ENCODE measurements around the gene RNF4.

Gene RNF4

GRCh38 chr4:2516635-2517034 is 47.7 kb downstream of the RNF4 start:
- no peak overlapping the region for H4K8ac ChIP-seq (ENCODE audit: low read depth, low read length)
- no peak overlapping the region for H3K4me2 ChIP-seq (ENCODE audit: low read length)
- no peak overlapping the region for H4K12ac ChIP-seq (ENCODE audit: low read depth, low read length)
- H3K9ac ChIP-seq (ENCODE audit: low read length) = no peak overlapping the region
- H3K79me2 ChIP-seq (ENCODE audit: control insufficient read depth, insufficient read depth, low read length, poor library complexity) = no peaks in the 10 kb centered on the region
- WGBS (ENCODE audit: extremely low coverage, insufficient coverage, insufficient read length) = no CpG with 5 or more reads among the region's 2 CpGs
- H2AFZ ChIP-seq (ENCODE audit: insufficient read depth, low read length, poor library complexity) = no peak overlapping the region
- no peak overlapping the region for H2BK120ac ChIP-seq (ENCODE audit: insufficient read depth, low read length, poor library complexity)
- no peak for DNase-seq
- no peak overlapping the region for H3K4me3 ChIP-seq (ENCODE audit: low read depth, low read length)
- H3K23ac ChIP-seq (ENCODE audit: low read length) = no peak overlapping the region
- no peak overlapping the region for H2BK5ac ChIP-seq (ENCODE audit: low read depth, low read length, poor library complexity)
- H3K9me3 ChIP-seq (ENCODE audit: insufficient read depth, low read depth, low read length) = no peaks in the 10 kb centered on the region
- no peak overlapping the region for H3K14ac ChIP-seq (ENCODE audit: low read length)
- no peaks in the 10 kb centered on the region for H3K4me1 ChIP-seq (ENCODE audit: control insufficient read depth in 1 of 2, insufficient read depth in 2 of 2, low read length in 2 of 2)
- peaks cover 41 to 45% of the 10 kb centered on the region in 2 experiments for H3K36me3 ChIP-seq (ENCODE audit: control insufficient read depth in 1 of 2, insufficient read depth in 2 of 2, low read length in 2 of 2)
- H3K79me1 ChIP-seq (ENCODE audit: low read length) = no peaks in the 10 kb centered on the region
- H2BK12ac ChIP-seq (ENCODE audit: low read length) = no peak overlapping the region
- H2AK5ac ChIP-seq (ENCODE audit: low read length) = no peak overlapping the region
- H3K18ac ChIP-seq (ENCODE audit: low read length) = no peak overlapping the region
- H3K4ac ChIP-seq (ENCODE audit: low read depth, low read length) = no peak overlapping the region
- H4K91ac ChIP-seq (ENCODE audit: low read depth, low read length) = no peak overlapping the region
- H3K27me3 ChIP-seq (ENCODE audit: insufficient read depth, low read length) = no peaks in the 10 kb centered on the region
- no peak overlapping the region for H3K27ac ChIP-seq (ENCODE audit: low read depth, low read length)

- Histone ChIP-seq H3K79me2 (ENCODE audit: control insufficient read depth, insufficient read depth, low read length, poor library complexity) (no peaks in the 10 kb centered on the region), H3K27ac (ENCODE audit: low read depth, low read length) (no peak overlapping the region), H3K4me1 (ENCODE audit: control insufficient read depth in 1 of 2, insufficient read depth in 2 of 2, low read length in 2 of 2) (no peaks in the 10 kb centered on the region), H2BK12ac (ENCODE audit: low read length) (no peak overlapping the region), H3K9ac (ENCODE audit: low read length) (no peak overlapping the region), H3K14ac (ENCODE audit: low read length) (no peak overlapping the region), H3K27me3 (ENCODE audit: insufficient read depth, low read length) (no peaks in the 10 kb centered on the region), H2BK120ac (ENCODE audit: insufficient read depth, low read length, poor library complexity) (no peak overlapping the region), H3K4me3 (ENCODE audit: low read depth, low read length) (no peak overlapping the region), H2BK5ac (ENCODE audit: low read depth, low read length, poor library complexity) (no peak overlapping the region), H3K36me3 (ENCODE audit: control insufficient read depth in 1 of 2, insufficient read depth in 2 of 2, low read length in 2 of 2) (no peaks in the 10 kb centered on the region), H2AK5ac (ENCODE audit: low read length) (no peak overlapping the region), H3K79me1 (ENCODE audit: low read length) (no peaks in the 10 kb centered on the region), H4K12ac (ENCODE audit: low read depth, low read length) (no peak overlapping the region), H4K91ac (ENCODE audit: low read depth, low read length) (no peak overlapping the region), H2AFZ (ENCODE audit: insufficient read depth, low read length, poor library complexity) (no peak overlapping the region), H3K23ac (ENCODE audit: low read length) (no peak overlapping the region), H3K4ac (ENCODE audit: low read depth, low read length) (no peak overlapping the region), H4K8ac (ENCODE audit: low read depth, low read length) (no peak overlapping the region), H3K18ac (ENCODE audit: low read length) (no peak overlapping the region), H3K4me2 (ENCODE audit: low read length) (no peak overlapping the region), H3K9me3 (ENCODE audit: insufficient read depth, low read depth, low read length) (no peaks in the 10 kb centered on the region)
- DNase-seq = no peak
- WGBS (ENCODE audit: extremely low coverage, insufficient coverage, insufficient read length) = no CpG with 5 or more reads among the region's 9 CpGs
These were observed 57.7 kb downstream of the RNF4 start for GRCh38 chr4:2526559-2526958.

GRCh38 chr4:2534904-2535375 is 66.0 kb downstream of the RNF4 start:
- H3K79me1 ChIP-seq (ENCODE audit: low read length) = peaks cover 13% of the 10 kb centered on the region
- H3K9me3 ChIP-seq (ENCODE audit: insufficient read depth, low read depth, low read length) = no peaks in the 10 kb centered on the region
- H3K9ac ChIP-seq (ENCODE audit: low read length) = peak overlapping the region; percentile 91
- no peak overlapping the region for H3K4ac ChIP-seq (ENCODE audit: low read depth, low read length)
- peak overlapping the region; percentile 19 for H4K12ac ChIP-seq (ENCODE audit: low read depth, low read length)
- peaks cover 0 to 2% of the 10 kb centered on the region in 2 experiments for H3K4me1 ChIP-seq (ENCODE audit: control insufficient read depth in 1 of 2, insufficient read depth in 2 of 2, low read length in 2 of 2)
- no peak overlapping the region for H3K4me3 ChIP-seq (ENCODE audit: low read depth, low read length)
- peak overlapping the region; percentile 90 for H4K91ac ChIP-seq (ENCODE audit: low read depth, low read length)
- peak overlapping the region; percentile 88 for H3K4me2 ChIP-seq (ENCODE audit: low read length)
- H3K36me3 ChIP-seq (ENCODE audit: control insufficient read depth in 1 of 2, insufficient read depth in 2 of 2, low read length in 2 of 2) = peaks cover 2% of the 10 kb centered on the region in 2 experiments
- H3K23ac ChIP-seq (ENCODE audit: low read length) = no peak overlapping the region
- H3K14ac ChIP-seq (ENCODE audit: low read length) = peak overlapping the region; percentile 97
- no peak overlapping the region for H3K27ac ChIP-seq (ENCODE audit: low read depth, low read length)
- H2BK12ac ChIP-seq (ENCODE audit: low read length) = no peak overlapping the region
- H3K18ac ChIP-seq (ENCODE audit: low read length) = peak overlapping the region; percentile 69
- H4K8ac ChIP-seq (ENCODE audit: low read depth, low read length) = peak overlapping the region; percentile 88
- H3K79me2 ChIP-seq (ENCODE audit: control insufficient read depth, insufficient read depth, low read length, poor library complexity) = peaks cover 22% of the 10 kb centered on the region
- H2BK5ac ChIP-seq (ENCODE audit: low read depth, low read length, poor library complexity) = no peak overlapping the region
- no peak for DNase-seq
- no peaks in the 10 kb centered on the region for H3K27me3 ChIP-seq (ENCODE audit: insufficient read depth, low read length)
- H2BK120ac ChIP-seq (ENCODE audit: insufficient read depth, low read length, poor library complexity) = no peak overlapping the region
- H2AFZ ChIP-seq (ENCODE audit: insufficient read depth, low read length, poor library complexity) = peak overlapping the region; percentile 6
- H2AK5ac ChIP-seq (ENCODE audit: low read length) = peak overlapping the region; percentile 7
- WGBS (ENCODE audit: extremely low coverage, insufficient coverage, insufficient read length) = no CpG with 5 or more reads among the region's 5 CpGs

GRCh38 chr4:2535376-2536192 is 66.7 kb downstream of the RNF4 start:
- peak in 1 of 2 donors; percentile 17 for DNase-seq
- Histone ChIP-seq H3K79me2 (ENCODE audit: control insufficient read depth, insufficient read depth, low read length, poor library complexity) (peaks cover 26% of the 10 kb centered on the region), H4K91ac (ENCODE audit: low read depth, low read length) (peak overlapping the region; percentile 90)

More at GRCh38 chr4:2535376-2536192, 66.7 kb downstream of the RNF4 start:
- Histone ChIP-seq H3K4me3 (ENCODE audit: low read depth, low read length) (peak overlapping the region; percentile 87), H2BK120ac (ENCODE audit: insufficient read depth, low read length, poor library complexity) (peak overlapping the region; percentile 95), H3K4me2 (ENCODE audit: low read length) (peak overlapping the region; percentile 88), H3K27me3 (ENCODE audit: insufficient read depth, low read length) (no peaks in the 10 kb centered on the region), H3K18ac (ENCODE audit: low read length) (peak overlapping the region; percentile 99), H2AFZ (ENCODE audit: insufficient read depth, low read length, poor library complexity) (peak overlapping the region; percentile 98), H2BK12ac (ENCODE audit: low read length) (peak overlapping the region; percentile 45), H3K36me3 (ENCODE audit: control insufficient read depth in 1 of 2, insufficient read depth in 2 of 2, low read length in 2 of 2) (peaks cover 2% of the 10 kb centered on the region in 2 experiments), H2AK5ac (ENCODE audit: low read length) (peak overlapping the region; percentile 98), H4K12ac (ENCODE audit: low read depth, low read length) (peak overlapping the region; percentile 97), H3K4me1 (ENCODE audit: control insufficient read depth in 1 of 2, insufficient read depth in 2 of 2, low read length in 2 of 2) (peaks cover 0 to 2% of the 10 kb centered on the region in 2 experiments), H3K9ac (ENCODE audit: low read length) (peak overlapping the region; percentile 91), H2BK5ac (ENCODE audit: low read depth, low read length, poor library complexity) (peak overlapping the region; percentile 96), H3K4ac (ENCODE audit: low read depth, low read length) (peak overlapping the region; percentile 73), H3K79me1 (ENCODE audit: low read length) (peaks cover 13% of the 10 kb centered on the region), H3K9me3 (ENCODE audit: insufficient read depth, low read depth, low read length) (no peaks in the 10 kb centered on the region), H4K8ac (ENCODE audit: low read depth, low read length) (peak overlapping the region; percentile 88), H3K14ac (ENCODE audit: low read length) (peak overlapping the region; percentile 97), H3K27ac (ENCODE audit: low read depth, low read length) (peak overlapping the region; percentile 86), H3K23ac (ENCODE audit: low read length) (no peak overlapping the region)
- WGBS (ENCODE audit: extremely low coverage, insufficient coverage, insufficient read length) = no CpG with 5 or more reads among the region's 77 CpGs
